NAMALWA (cell line): ENCODE data around the gene RRAS2.
"Not testable (repeated sequence)": the region's sequence is repeated elsewhere in the genome, so short reads cannot be mapped to it uniquely, and the experiment has no call there.

ENCODE experiments used
- DNase-seq: peaks from one replicate; pipeline ENCODE4 v3.0.0-alpha.2; 2015; ENCODE audit warnings: low spot score

Gene RRAS2

GRCh38 chr11:14358729-14359439 is at the start of gene RRAS2:
Gene RRAS2, minus strand, starts transcription at chr11:14359183. Its CDS starts 313 bp downstream, at chr11:14358870.
- peak; percentile 86 for DNase-seq

- DNase-seq: no peak
Measured at GRCh38 chr11:14408612-14409011, 49.6 kb upstream of the RRAS2 start.

GRCh38 chr11:14406116-14406515 is 47.1 kb upstream of the RRAS2 start:
- not testable (repeated sequence) for DNase-seq

- not testable (repeated sequence) for DNase-seq
Measured at GRCh38 chr11:14403528-14403927, 44.5 kb upstream of the RRAS2 start.

- DNase-seq: no peak
Measured at GRCh38 chr11:14399087-14399486, 40.1 kb upstream of the RRAS2 start.

DNA sequence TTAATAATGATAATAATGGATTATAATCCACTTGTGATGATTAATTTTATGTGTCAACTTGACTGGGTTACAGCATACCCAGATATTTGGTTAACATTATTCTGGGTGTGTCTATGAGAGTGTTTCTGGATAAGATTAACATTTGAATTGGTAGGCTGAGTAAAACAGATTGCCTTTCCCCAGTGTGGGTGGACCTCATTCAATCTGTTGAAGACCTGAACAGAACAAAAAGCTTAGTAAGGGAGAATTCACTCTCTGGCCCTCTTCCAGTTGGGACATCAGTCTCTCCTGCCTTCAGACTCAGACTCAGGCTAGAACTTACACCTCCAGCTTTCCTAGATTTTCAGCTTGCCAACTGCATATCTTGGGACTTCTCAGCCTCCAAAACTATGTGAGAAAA is 37.3 kb upstream of the RRAS2 start:
- no peak for DNase-seq

GRCh38 chr11:14393889-14394288 is 34.9 kb upstream of the RRAS2 start:
- DNase-seq: no peak

- DNase-seq: no peak
Measured at GRCh38 chr11:14393129-14393528, 34.1 kb upstream of the RRAS2 start.

- DNase-seq: no peak
Measured at GRCh38 chr11:14390669-14391068, 31.7 kb upstream of the RRAS2 start.

GRCh38 chr11:14388352-14388751 is 29.4 kb upstream of the RRAS2 start:
- DNase-seq: no peak

GRCh38 chr11:14386895-14387480 is 28.0 kb upstream of the RRAS2 start:
- DNase-seq: no peak

DNA sequence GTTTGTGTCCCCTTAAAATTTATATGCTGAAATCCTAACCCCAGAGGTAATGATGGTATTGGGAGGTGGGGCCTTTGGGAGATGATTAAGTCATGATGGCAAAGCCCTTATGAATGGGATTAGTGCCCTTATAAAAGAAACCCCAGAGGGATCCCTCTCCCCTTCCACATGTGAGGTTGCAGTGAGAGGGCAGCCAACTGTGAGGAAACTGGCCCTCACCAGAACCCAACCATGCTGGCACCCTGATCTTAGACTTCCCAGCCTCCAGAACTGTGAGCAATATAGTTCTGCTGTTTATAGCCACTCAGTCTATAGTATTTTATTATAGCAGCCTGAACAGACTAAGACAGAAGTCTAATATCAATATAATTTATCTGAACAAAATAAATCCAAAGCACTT is 27.1 kb upstream of the RRAS2 start:
- no peak for DNase-seq

GRCh38 chr11:14384338-14384737 is 25.4 kb upstream of the RRAS2 start:
- no peak for DNase-seq

DNA sequence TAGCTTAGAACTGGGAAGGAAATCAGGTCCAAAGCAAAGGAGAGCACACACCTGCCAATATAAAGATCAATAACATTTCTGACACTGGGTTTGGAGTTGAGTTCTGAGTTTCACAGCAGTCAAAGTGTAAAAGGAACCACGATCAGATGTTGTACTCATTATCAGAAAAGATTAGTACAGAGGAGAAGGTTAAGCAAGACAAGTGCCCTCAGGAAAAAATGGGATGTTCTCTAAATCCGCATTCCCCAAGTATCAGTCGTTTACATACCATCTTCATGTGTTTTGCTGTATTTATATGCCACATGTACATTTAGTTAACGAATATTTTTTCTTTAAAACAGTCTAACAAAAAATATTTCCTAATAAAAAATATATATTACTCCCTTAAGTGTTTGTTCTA is 23.0 kb upstream of the RRAS2 start:
- no peak for DNase-seq

DNA sequence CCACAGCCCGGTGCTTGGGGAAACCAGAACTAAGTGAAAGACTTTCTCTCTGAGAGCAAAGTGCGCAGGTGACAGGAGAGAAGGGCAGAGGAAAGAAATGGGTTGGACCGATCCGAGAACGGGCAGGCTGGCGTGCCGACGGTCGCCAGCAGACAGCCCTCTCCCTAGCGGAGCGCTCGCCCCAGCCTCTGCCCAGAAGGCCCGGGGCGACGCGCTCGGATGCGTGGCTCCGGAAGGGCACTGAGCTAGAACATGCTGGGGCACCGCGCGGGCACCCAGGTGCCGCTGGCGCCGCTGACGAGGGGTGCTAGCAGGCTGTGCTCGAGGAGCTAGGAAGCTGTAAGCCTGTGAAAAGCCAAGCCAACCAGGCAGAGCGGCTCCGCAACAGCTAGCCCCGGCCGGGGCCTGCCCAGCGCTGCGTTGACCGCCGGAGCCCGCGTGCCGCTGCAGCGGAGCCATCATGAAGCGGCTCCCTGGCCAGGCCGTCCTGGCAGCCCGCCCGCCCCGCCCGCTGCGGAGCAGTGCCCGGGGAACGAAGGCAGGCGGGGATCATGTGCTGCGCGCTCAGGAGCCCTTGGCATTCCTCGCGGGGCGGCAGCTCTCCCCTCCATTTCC is 22.1 kb upstream of the RRAS2 start:
- DNase-seq: peak; percentile 56

DNA sequence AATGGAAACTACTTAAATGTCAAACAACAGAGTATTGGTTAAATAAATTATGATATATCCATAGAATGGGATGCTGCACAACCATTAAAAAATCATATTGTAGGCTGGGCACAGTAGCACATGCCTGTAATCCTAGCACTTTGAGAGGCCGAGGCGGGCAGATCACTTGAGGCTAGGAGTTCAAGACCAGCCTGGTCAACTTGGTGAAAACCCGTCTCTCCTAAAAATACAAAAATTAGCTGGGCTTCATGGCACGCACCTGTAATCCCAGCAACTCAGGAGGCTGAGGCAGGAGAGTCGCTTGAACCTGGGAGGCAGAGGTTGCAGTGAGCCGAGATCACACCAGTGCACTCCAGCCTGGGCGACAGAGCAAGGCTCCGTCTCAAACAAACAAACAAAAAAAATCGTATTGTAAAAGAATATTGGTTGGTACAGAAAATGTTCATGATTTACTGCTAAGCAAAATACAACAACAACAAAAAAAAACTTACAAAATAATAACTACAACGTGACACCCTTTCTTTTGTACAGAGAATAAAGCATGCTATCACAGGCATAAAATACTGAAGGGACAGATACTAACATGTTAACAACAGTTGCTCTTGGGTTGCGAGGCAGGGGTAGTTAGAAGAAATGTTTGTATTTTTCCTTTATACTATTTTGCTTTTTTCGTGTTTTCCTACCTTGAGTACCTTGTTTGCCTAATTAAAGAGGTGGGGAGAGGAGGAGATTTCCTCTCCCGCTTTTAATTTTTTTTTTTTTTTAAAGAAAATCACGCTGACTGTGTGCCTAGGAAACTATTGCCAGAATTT is 21.3 kb upstream of the RRAS2 start:
- no peak for DNase-seq

- DNase-seq: no peak
Measured at GRCh38 chr11:14378171-14378570, 19.2 kb upstream of the RRAS2 start.

GRCh38 chr11:14376920-14377319 is 17.9 kb upstream of the RRAS2 start:
- no peak for DNase-seq

DNA sequence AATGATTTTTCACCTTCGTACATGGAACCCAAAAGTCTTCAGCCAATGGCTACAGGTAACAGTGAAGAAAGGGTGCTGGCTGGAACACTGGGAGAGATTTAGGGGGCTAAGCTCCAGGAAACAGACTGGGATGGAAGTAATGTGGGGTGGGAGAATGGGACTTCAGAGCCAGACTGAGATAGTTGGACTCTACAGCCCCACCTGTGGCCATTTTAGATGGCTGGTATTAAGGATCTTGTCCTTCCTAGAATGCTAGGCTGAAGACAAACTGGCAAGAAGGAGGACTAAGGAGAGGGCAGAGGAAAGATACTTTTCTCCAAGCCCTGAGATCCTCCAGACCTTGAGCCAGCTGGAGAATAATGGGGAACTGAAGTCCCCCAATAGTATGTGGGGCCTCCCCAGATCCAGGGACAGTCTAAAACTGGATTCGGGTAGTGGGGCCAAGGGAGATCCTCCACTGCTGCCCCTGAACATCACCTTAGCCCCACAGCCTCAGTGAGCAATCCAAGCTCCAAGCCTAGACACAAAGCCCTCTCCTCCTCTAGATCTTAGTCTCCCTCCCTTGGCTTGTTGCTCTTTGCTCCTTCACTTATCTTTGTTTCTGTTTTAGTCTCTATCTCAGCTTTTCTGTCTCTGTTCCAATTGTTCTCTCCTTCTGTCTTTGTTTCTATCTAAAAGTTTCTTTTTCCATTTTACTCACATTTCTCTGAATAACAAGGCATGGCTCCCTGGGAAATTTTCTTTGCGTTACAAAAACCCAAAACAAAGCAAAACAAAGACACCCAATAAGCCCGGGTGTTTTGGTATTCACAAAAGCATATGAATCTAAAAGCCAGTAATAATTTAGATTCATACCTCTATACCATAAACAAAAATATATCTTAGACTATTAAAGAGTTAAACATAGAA is 16.2 kb upstream of the RRAS2 start:
- peak; percentile 31 for DNase-seq

- DNase-seq: no peak
Measured at GRCh38 chr11:14373941-14374646, 15.1 kb upstream of the RRAS2 start.

- DNase-seq: no peak
Measured at GRCh38 chr11:14372011-14372410, 13.0 kb upstream of the RRAS2 start.
